8988T (cell line): ENCODE measurements around the gene HSF4.

Experiments
- DNase-seq: peaks from one replicate; pipeline ENCODE4 v3.0.0; 2011

Gene HSF4

DNA sequence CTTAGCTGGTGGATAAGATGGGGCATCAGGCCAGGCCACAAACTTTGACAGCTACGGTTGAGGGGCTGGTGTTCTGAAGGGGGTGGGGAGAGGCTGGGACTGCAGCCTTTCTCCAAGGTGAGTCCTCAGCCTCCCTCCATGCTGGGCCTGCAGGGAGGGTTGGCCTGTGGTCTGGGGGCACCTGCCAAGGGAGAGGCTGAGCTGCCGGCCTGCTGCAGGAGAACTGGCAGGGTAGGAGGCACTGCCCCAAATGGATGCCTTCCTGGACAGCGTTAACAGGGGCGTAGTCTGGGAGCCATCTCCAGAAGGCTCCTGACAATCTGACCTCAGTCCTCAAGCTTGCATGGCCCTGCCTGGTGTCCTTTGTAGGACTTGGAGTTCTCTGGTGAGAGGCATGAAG, 39.5 kb downstream of the HSF4 start:
- no peak for DNase-seq

DNA sequence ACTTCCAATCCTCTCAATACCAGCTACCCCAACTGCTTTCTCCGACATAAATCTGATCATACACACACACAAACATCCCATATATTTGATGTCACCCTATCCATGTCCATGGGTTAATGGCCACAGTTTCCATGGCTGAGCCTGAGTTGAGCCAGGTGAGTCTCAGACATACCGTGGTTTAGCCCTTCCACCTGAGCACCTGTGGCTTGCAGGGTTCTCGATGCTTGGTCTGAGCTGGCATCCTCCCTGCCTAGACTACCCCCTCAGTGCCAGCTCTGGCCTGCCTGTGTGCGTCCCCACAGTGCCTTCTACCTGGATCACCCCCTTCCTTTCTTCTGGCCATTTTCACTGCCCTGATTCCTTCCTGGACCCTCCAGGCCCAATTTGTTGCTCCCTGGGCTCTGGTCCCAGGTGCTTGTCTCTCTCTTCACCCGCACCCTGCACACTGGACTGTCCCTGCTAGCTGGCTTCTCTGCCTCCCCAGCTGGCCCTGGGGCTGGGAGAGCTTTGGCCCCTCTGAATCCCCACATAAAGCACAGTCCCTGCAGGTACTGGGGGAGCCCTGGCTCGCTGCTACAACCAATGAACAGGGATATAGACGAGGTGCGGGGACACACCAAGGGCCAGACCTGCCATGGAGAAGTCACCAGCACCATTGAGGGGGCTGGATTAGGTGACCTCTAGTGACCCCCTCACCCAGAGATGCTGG, 41.7 kb downstream of the HSF4 start:
- DNase-seq: no peak

DNA sequence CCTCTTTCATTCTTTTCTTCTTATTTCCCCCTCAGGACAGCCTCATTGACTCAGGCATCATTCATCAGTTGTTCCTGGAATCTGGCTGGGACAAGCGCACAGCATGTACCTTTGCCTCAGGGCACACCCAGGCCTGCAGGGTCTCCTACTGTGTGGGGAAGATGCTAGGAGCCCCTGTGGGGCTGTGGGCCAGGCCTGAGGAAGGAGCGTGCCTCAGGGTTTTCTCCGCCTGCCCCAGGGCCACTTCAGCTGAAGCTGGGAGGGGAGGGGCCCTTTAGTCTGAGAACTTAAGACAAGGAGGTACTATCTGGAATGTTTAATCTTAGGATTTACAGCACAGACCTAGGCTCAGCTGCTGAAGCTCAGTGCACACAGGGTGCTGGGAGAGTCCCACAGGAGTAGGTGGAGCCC, 42.3 kb downstream of the HSF4 start:
- no peak for DNase-seq

DNA sequence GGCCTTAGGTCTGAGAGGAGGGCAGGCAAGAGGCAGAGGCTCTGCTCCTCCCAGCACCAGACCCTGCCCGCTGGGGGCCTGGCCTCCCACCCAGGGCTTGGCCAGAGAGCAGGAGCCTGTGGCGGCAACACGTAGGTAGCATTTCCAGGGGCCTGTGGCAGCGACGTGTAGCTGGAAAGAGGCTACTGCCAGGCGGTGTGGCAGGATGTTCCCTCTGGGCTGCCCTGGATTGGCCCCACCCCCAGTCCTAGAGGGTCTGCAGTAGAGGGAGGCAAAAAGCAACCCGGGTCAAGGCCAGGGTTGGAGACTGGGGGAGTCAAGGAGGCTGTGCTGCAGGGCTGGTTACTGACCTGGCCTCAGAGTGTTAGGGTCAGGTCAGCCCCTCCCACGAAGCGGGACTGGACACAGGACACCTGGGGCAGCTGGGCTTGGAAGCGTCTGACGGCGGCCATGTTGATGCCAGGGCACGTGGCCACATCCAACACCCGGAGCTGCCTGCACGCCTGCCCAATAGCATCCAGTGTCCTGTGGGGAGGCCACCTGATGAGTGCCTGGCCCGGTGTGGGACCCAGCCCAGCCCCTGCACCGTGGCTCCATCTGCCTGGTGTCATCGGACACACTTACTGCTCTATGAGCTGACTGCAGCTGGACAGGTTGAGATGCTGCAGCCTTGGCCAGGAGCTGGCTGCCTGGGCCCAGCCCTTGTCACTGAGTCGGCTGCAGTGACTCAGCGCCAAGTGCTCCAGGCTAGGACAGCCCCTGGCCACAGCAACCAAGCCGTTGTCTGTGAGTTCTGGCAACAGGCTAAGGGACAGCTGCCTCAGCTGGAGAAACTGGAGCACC, 42.9 kb downstream of the HSF4 start:
- DNase-seq: no peak

DNA sequence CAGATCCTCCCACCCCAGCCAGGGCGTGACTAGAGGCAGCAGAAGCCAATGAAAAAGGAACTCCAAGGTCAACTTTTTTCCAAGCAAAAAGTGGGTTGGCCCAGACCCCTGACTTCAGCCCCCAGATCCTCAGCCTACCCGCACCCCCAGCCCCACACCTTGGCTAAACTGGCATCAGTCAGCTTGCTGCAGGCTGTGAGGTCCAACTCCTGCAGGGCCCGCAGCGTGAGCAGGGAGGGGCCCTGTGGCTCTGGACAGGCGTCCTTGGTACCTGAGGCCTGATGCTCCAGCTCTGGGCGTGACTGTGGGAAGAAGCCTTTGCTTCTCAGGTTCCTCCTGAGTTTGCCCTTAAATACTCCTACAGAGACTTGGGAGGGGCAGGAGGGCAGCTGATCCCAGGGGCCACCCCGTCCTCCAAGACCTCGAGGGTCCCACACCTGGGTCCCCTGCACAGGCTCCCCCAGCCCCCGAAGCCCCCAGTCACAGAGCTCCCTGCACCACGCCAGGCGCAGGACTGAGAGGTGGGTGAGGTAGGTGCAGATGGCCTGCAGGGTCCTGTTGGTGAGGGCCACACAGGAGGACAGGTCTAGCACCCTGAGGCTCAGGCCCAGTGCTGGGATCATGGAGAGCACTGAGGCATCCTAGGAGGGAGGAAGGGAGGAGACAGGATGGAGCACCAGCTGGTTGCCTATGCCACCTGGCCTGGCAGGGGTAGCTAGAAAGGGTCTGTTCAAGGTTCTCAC, 43.8 kb downstream of the HSF4 start:
- no peak for DNase-seq

DNA sequence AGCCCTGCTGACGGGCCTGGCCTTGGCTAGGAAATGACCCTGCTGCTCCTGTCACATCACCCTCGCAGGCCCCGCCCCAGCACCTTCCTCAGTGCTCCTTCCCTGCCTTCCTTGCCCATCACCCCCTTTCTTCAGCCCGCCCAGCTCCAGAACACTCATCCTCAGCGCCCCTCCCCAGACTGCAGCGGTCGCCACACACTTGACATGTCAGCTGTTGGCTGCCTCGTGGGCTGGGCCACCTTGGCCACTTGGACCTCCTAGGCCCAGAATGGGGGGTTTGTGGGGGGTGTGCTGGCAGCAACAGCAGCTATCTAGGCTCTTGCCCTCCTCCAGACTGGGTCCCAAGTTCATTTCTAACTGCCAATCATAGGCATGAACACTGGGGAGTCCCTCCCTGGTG, 45.0 kb downstream of the HSF4 start:
- no peak for DNase-seq

DNA sequence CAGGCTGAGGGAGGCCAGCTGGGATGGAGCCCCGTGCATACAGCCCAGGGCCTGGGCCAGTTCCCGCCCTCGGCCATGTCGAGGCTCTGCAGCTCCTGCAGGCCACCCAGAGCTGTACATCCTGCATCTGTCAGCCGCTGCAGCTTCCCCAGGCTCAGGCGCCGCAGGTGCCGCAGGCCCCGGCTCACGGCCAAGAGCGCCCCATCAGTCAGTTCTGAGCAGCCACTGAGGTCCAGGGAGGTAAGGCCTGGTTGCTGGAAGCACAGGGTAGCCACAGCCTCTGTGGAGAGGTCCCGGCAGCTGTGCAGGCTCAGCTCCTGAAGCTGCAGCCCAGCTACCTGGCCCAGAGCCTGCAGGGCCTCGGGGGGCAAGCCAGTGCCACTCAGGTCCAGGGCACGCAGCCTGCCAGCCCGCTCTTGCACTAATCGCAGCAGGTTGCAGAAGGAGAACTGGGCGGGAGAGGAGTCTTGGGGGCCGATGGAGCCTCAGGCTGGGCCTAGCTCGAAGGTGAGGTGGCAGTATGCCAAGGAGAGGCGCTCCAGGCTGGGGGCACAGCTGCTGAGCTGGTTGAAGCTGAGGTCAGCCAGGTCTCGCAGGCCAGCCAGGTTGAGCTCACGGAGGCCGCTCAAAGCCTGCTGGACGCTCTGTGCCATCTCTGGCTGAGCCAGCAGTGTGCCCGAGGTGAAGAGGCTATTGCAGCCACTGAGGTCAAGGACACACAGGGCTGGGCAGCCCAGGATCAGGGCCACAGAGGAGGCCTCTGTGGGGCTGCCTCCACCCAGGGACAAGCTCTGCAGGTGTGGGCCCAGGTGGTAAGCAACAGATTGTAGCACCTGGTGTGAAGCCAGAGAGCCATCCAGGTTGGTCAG, 45.8 kb downstream of the HSF4 start:
- DNase-seq: no peak

DNA sequence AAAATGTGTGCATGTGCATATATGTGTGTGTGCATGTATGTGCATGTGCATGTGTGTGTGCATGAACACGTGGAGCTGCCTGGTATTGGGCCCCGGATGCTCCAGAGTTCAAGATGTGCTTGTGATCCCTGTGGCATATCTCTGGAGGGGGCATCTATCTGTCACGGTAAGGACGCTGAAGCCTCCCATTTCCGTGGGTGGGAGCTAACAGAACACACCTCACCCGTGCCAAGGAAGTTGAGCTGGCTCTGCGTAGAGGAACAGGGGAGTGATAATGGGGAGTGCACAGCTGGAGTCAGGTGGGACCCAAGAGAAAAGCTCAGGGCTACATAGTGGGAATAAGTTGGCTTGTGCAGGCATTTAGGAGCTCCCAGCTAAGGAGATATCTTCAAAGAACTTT, 47.1 kb downstream of the HSF4 start:
- DNase-seq: no peak

DNA sequence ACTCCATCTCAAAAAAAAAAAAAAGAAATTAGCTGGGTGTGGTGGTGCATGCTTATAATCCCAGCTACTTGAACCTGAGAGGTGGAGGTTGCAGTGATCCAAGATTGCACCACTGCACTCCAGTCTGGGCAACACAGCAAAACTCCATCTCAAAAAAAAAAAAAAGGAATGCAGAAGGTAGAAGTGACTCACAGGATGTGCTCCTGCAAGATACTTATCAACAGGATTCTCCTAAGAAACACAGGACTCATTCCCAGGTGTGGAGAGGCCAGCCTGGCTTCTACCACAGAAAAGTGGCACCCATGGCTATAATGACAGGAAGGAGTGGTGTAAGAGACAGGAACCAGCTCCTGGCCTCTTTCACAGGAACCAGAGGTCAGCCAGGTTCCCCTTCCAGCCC, 48.2 kb downstream of the HSF4 start:
- no peak for DNase-seq

DNA sequence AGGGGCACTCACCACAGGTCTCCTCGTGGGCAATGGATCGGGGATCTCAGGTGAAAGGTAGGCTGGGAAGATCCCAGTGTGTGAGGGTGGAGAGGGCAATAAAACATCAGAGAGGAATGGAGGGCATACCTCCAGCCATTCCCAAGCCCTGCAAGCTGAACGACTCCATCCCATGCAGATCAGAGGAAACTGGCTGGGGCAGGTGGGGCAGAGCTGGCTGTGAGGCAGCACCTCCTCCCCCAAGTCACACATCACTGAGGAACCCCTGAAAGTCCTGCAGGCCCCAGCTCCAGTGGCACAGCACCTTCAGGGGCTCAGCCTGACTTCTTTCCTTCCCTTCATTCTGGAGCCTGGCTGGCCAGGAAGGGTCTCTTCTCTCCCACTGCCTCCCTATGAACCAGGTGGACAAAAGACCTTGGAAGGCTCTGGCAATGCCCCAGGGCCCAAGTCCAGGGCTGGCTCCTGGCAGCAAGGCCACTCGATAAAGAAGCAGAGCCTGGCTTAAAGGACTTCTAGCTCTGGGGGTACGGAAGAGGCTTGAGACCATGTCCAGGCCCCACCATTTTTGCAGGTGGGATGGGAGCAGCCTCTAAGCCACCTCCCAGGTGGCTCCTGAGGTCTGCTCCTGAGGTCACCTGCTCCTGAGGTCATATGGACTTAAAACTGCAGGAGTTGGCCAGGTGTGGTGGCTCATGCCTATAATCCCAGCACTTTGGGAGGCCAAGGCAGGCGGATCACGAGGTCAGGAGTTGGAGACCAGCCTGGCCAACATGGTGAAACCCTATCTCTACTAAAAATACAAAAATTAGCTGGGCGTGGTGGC, 48.9 kb downstream of the HSF4 start:
- DNase-seq: no peak

DNA sequence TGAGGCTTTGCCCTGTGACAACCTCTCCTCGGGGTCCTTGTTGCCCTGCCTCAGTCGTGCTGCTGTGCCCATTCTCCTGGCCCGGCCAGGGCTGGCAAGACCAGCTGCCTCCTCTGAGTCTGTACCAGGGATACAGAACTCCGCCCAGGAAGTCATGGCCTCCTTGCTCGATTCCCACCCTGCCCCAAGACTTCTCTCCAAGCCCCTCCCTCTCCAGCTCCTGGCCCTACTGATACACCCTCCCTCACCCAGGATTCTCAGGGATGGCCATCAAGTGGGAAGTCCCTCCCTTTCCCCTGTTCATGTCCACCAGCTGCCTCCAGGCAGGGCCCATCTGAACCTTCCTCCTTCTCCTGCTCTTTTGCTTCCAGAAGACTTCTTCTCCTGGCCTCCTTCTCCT, 51.2 kb downstream of the HSF4 start:
- DNase-seq: no peak

DNA sequence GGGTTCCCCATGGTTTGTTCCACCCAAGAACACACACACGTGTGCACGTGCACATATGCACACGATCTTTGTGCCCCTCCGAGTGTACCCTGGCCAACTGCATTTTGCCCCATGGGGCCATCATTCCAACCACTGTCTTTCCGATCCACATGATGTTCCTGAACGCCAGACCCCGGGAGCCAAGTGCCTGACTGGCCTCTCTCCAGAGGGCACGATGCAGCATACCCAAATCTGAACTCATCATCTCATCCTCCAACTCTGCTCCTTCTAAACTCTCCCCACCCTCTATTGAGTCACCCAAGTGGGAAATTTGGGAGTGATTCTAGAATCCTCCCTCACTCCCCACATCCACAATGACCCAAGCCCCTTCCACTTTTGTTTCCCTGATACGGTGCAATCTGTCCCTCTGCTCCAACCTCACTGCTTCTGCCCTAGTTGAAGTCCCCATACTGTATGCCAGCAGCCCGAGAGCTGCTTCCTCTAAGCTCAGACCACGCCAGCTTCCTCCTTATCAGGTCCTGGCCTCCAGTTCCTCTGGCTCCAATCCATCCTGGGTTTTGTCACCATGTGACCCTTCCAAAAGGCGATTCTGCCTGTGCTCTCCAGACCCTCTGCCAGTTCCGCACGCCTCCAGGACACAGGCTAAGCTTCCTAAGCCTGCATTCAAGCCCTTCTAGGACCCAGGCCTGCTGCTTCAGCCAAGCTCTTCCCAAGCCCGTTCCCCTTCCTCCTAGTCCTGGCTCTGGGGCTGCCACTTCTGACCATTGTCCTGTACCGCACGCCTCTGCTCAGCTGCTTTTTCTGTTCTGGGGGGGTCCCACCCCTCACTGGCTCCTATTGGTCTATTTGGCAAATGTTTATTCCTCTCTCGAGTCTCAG, 52.3 kb downstream of the HSF4 start:
- no peak for DNase-seq
